ENCODE measurements around the gene BLID.

DNA sequence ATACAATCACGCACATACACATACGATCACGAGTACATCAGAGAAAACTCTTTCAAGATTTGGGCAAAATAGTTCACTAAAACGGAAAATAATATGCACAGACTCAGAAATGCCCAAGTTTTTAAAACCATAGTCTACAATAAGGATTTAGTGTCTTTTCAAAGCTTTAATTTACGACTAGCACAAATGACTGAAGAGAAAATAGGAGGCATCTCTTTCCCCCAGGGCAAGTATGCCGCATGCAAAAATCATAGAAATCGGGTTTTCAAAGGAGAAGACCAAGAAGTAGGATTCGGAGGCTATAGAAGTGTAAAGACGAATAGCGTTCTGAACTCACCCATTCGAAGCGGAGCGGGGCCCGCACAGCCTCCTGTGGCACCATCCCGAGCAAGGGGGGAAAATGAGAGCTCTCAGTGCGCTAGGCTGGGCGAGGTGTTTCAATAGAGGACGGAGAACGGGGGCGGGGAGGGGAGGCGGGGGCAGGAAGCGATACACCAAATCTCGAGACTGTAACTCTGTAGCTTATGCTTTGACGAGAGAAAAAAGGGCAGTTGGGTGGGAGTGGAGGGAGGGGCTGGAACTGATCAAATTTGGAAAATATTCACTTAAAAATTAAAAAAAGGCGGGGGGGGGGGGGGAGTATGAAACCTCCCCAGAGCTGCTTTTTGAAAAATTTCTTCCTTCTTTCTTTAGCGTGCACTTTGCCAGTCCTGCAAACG, 15.8 kb downstream of the BLID start:
- TF ChIP-seq KLF1 (tag by site-specific recombination; IDR thresholded peaks at IDR 0.05) (no peak), MEIS1 (CRISPR knock-in tag; IDR thresholded peaks at IDR 0.05; ENCODE audit: borderline replicate concordance) (no peak), ZNF292 (tag by site-specific recombination; IDR thresholded peaks at IDR 0.05; ENCODE audit: borderline replicate concordance, low read depth) (no peak), ZNF2 (tag by site-specific recombination; IDR thresholded peaks at IDR 0.05) (no peak), ZNF138 (tag by site-specific recombination; IDR thresholded peaks at IDR 0.05; ENCODE audit: borderline replicate concordance) (no peak)
- TF ChIP-seq, protein P1, sequence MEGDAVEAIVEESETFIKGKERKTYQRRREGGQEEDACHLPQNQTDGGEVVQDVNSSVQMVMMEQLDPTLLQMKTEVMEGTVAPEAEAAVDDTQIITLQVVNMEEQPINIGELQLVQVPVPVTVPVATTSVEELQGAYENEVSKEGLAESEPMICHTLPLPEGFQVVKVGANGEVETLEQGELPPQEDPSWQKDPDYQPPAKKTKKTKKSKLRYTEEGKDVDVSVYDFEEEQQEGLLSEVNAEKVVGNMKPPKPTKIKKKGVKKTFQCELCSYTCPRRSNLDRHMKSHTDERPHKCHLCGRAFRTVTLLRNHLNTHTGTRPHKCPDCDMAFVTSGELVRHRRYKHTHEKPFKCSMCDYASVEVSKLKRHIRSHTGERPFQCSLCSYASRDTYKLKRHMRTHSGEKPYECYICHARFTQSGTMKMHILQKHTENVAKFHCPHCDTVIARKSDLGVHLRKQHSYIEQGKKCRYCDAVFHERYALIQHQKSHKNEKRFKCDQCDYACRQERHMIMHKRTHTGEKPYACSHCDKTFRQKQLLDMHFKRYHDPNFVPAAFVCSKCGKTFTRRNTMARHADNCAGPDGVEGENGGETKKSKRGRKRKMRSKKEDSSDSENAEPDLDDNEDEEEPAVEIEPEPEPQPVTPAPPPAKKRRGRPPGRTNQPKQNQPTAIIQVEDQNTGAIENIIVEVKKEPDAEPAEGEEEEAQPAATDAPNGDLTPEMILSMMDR (tag by site-specific recombination; IDR thresholded peaks at IDR 0.05): no peak
